Breast epithelium (tissue), 4 donors: Measurements from ENCODE around the gene TRPV4. TPM values are rescaled to one million over a fixed set of nuclear protein-coding genes. Genes with fewer than 3 reads are reported as not detected.

ENCODE experiments used
- DNase-seq, 2 donors: peaks; one replicate each; pipeline ENCODE4 v3.0.0-alpha.2; 2019; ENCODE audit warnings: low spot score in 2 of 2
- H3K27ac ChIP-seq, 2 donors: fragments of 200-600 bp; sonication (generic) in 1 of 2; one replicate each; pipeline ENCODE4 v1.5.1; 2016 to 2019; ENCODE audit warnings: mild to moderate bottlenecking in 1 of 2
- H3K27me3 ChIP-seq, 2 donors: fragments of 200-600 bp; sonication (generic) in 1 of 2; one replicate each; pipeline versions ENCODE4 v1.5.1 to v1.6.0; 2017 to 2019; ENCODE audit warnings: control low read depth in 1 of 2, mild to moderate bottlenecking in 1 of 2
- H3K36me3 ChIP-seq: fragments of 200-600 bp; one replicate; pipeline ENCODE4 v1.5.1; 2019
- H3K4me1 ChIP-seq, 2 donors: fragments of 200-600 bp; sonication (generic); one replicate each; pipeline ENCODE4 v1.5.1; 2016 to 2019; ENCODE audit warnings: control low read depth in 1 of 2
- H3K4me3 ChIP-seq, 3 donors: fragments of 200-600 bp; sonication (generic); 1 replicate in 2 of 3; 2 replicates in 1 of 3; pipeline ENCODE4 v1.5.1; 2016 to 2019; ENCODE audit warnings: mild to moderate bottlenecking in 3 of 3, moderate library complexity in 2 of 3
- H3K9me3 ChIP-seq, 2 donors: fragments of 200-600 bp; sonication (generic) in 1 of 2; one replicate each; pipeline ENCODE4 v1.5.1; 2016 to 2019; ENCODE audit warnings: control low read depth in 1 of 2
- CTCF ChIP-seq, 3 donors: fragments of 450-650 bp; IDR thresholded peaks; one replicate each; pipeline ENCODE4 v1.5.1; 2016 to 2017; ENCODE audit warnings: antibody characterized with exemption in 3 of 3, mild to moderate bottlenecking in 3 of 3, moderate library complexity in 3 of 3
- POLR2A ChIP-seq: fragments of 450-650 bp; IDR thresholded peaks from one replicate; pipeline ENCODE4 v1.6.1; 2016; ENCODE audit warnings: antibody characterized with exemption, mild to moderate bottlenecking, moderate library complexity
- POLR2AphosphoS5 ChIP-seq, 3 donors: sonication (generic); formaldehyde crosslinking; IDR thresholded peaks; one replicate each; pipeline ENCODE4 v1.6.1; 2017; ENCODE audit warnings: antibody characterized with exemption in 3 of 3
- intact Hi-C: fragments of 100-400 bp; cut with DNase I; formaldehyde crosslinking; loops from one replicate; pipeline ENCODE4 v1.15.1; 2023; ENCODE audit warnings: low total_unique reads
- total RNA-seq, 3 donors: library from RNA; depleted of rRNA; stranded (reverse); fragments of >200 nt; gene quantifications; one replicate each; pipeline ENCODE4 v1.1.0, GENCODE V29; 2016

Gene TRPV4
- total RNA-seq: 1 to 10 TPM in 2 of 3 donors, under 1 TPM in 1; 0.64 to 6.4 (median 2.0) TPM

GRCh38 chr12:109833307-109834189 is at the start of gene TRPV4:
Gene TRPV4, minus strand, starts transcription at chr12:109833398. Its CDS starts 18,602 bp downstream, at chr12:109814796.
- H3K36me3 ChIP-seq: no peaks in the 10 kb centered on the region
- no peaks in the 10 kb centered on the region for H3K4me1 ChIP-seq
- peak within 1 kb of the TSS in 1 of 2 donors; percentile 58 for H3K27ac ChIP-seq
- H3K27me3 ChIP-seq: no peaks in the 10 kb centered on the region
- H3K4me3 ChIP-seq: peak within 1 kb of the TSS; percentile 49 to 70 (median 60)
- no peaks in the 10 kb centered on the region for H3K9me3 ChIP-seq
- intact Hi-C loops: no loop called here
- no peak for DNase-seq
- no peak for TF ChIP-seq POLR2AphosphoS5 (IDR thresholded peaks at IDR 0.05)
- no peak for TF ChIP-seq CTCF (IDR thresholded peaks at IDR 0.05)
- TF ChIP-seq POLR2A: no peak

- H3K36me3 ChIP-seq: no peaks in the 10 kb centered on the region
- H3K4me1 ChIP-seq: peaks cover 6 to 9% of the 10 kb centered on the region in 2 donors
- no peak overlapping the region for H3K27ac ChIP-seq
- TF ChIP-seq CTCF (IDR thresholded peaks at IDR 0.05): no peak
- TF ChIP-seq POLR2A: no peak
- no peak for TF ChIP-seq POLR2AphosphoS5 (IDR thresholded peaks at IDR 0.05)
- DNase-seq: no peak
- no peaks in the 10 kb centered on the region for H3K9me3 ChIP-seq
- no peak overlapping the region for H3K4me3 ChIP-seq
- H3K27me3 ChIP-seq: no peaks in the 10 kb centered on the region
- intact Hi-C loops: no loop called here
Measured at GRCh38 chr12:109881752-109882151, 48.6 kb upstream of the TRPV4 start.

- TF ChIP-seq CTCF (IDR thresholded peaks at IDR 0.05): no peak
- Histone ChIP-seq H3K9me3 (no peaks in the 10 kb centered on the region), H3K27me3 (no peaks in the 10 kb centered on the region), H3K36me3 (no peaks in the 10 kb centered on the region), H3K4me1 (peaks cover 6 to 9% of the 10 kb centered on the region in 2 donors), H3K4me3 (peak overlapping the region; percentile 73 to 81 (median 81)), H3K27ac (peak overlapping the region; percentile 89 to 92)
- DNase-seq: no peak
- intact Hi-C loops: no loop called here
Measured at GRCh38 chr12:109880938-109881337, 47.7 kb upstream of the TRPV4 start.

- Histone ChIP-seq H3K4me1 (peaks cover 6 to 14% of the 10 kb centered on the region in 2 donors), H3K27ac (peak within 1 kb of the TSS; percentile 89 to 92), H3K4me3 (peak within 1 kb of the TSS; percentile 73 to 81 (median 81)), H3K27me3 (no peaks in the 10 kb centered on the region), H3K9me3 (no peaks in the 10 kb centered on the region), H3K36me3 (no peaks in the 10 kb centered on the region)
- intact Hi-C loops: no loop called here
- TF ChIP-seq POLR2A (no peak), POLR2AphosphoS5 (IDR thresholded peaks at IDR 0.05) (no peak), CTCF (IDR thresholded peaks at IDR 0.05) (peak in 1 of 3 donors; percentile 97)
- DNase-seq: peak; percentile 79 to 82
Measured at GRCh38 chr12:109880043-109880931, 47.1 kb upstream of the TRPV4 start, which contains the start of gene GLTP. Gene GLTP, minus strand, starts transcription at chr12:109880541. Its CDS starts 167 bp downstream, at chr12:109880374.
